ENCODE data around the gene LHFPL2.

DNA sequence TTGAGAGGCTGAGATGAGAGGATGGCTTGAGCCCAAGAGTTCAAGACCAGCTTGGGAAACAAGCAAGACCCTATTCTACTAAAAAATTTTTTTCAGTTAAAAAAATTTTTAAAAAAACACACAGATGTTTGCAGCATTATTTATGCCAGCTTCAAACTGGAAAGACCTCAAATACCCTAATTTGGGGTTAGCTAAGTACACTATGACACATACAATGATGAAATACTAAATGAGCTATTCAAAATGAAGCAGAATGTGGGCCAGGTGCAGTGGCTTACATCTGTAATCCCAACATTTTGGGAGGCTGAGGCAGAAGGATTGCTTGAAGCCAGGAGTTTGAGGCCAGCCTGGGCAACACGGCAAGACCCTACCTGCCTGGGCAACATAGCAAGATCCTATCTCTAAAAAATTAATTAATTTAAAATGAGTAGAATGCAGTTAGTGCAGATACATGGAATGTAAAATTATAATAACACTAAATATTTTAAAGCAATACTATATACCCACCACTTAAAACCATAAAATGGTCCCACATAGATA, 44.9 kb downstream of the LHFPL2 start:
- TF ChIP-seq, protein P1, sequence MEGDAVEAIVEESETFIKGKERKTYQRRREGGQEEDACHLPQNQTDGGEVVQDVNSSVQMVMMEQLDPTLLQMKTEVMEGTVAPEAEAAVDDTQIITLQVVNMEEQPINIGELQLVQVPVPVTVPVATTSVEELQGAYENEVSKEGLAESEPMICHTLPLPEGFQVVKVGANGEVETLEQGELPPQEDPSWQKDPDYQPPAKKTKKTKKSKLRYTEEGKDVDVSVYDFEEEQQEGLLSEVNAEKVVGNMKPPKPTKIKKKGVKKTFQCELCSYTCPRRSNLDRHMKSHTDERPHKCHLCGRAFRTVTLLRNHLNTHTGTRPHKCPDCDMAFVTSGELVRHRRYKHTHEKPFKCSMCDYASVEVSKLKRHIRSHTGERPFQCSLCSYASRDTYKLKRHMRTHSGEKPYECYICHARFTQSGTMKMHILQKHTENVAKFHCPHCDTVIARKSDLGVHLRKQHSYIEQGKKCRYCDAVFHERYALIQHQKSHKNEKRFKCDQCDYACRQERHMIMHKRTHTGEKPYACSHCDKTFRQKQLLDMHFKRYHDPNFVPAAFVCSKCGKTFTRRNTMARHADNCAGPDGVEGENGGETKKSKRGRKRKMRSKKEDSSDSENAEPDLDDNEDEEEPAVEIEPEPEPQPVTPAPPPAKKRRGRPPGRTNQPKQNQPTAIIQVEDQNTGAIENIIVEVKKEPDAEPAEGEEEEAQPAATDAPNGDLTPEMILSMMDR (conservative IDR thresholded peaks at IDR 0.05; ENCODE audit: low read depth in 2 of 2), result no peak
- TF ChIP-seq EZH2 (IDR thresholded peaks at IDR 0.05; ENCODE audit: low read depth, unreplicated experiment), result no peak
- no peak for TF ChIP-seq EZH2phosphoT487 (IDR thresholded peaks at IDR 0.05; ENCODE audit: unreplicated experiment)
- TF ChIP-seq JUNB (IDR thresholded peaks at IDR 0.05; ENCODE audit: unreplicated experiment), result no peak
- TF ChIP-seq, protein P2, sequence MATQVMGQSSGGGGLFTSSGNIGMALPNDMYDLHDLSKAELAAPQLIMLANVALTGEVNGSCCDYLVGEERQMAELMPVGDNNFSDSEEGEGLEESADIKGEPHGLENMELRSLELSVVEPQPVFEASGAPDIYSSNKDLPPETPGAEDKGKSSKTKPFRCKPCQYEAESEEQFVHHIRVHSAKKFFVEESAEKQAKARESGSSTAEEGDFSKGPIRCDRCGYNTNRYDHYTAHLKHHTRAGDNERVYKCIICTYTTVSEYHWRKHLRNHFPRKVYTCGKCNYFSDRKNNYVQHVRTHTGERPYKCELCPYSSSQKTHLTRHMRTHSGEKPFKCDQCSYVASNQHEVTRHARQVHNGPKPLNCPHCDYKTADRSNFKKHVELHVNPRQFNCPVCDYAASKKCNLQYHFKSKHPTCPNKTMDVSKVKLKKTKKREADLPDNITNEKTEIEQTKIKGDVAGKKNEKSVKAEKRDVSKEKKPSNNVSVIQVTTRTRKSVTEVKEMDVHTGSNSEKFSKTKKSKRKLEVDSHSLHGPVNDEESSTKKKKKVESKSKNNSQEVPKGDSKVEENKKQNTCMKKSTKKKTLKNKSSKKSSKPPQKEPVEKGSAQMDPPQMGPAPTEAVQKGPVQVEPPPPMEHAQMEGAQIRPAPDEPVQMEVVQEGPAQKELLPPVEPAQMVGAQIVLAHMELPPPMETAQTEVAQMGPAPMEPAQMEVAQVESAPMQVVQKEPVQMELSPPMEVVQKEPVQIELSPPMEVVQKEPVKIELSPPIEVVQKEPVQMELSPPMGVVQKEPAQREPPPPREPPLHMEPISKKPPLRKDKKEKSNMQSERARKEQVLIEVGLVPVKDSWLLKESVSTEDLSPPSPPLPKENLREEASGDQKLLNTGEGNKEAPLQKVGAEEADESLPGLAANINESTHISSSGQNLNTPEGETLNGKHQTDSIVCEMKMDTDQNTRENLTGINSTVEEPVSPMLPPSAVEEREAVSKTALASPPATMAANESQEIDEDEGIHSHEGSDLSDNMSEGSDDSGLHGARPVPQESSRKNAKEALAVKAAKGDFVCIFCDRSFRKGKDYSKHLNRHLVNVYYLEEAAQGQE (IDR thresholded peaks at IDR 0.05; ENCODE audit: unreplicated experiment), result no peak
- no peak for TF ChIP-seq ZNF114 (CRISPR knock-in tag; IDR thresholded peaks at IDR 0.05)
- TF ChIP-seq CREB1 (CRISPR knock-in tag; IDR thresholded peaks at IDR 0.05; ENCODE audit: low read depth), result no peak
- no peak for TF ChIP-seq POLR2AphosphoS5 (IDR thresholded peaks at IDR 0.05; ENCODE audit: low read depth)
